HG03159 (cell line): ENCODE data around the gene MLF2.
"Not testable (repeated sequence)": the region's sequence is repeated elsewhere in the genome, so short reads cannot be mapped to it uniquely, and the experiment has no call there.

ENCODE experiments used
- ATAC-seq: cut with Tn5 transposase; IDR thresholded peaks from one replicate; pipeline ENCODE4 v1.9.1; 2021; ENCODE audit warnings: mild to moderate bottlenecking, moderate library complexity; ENCODE audit not compliant: unreplicated experiment

The MLF2 gene

DNA sequence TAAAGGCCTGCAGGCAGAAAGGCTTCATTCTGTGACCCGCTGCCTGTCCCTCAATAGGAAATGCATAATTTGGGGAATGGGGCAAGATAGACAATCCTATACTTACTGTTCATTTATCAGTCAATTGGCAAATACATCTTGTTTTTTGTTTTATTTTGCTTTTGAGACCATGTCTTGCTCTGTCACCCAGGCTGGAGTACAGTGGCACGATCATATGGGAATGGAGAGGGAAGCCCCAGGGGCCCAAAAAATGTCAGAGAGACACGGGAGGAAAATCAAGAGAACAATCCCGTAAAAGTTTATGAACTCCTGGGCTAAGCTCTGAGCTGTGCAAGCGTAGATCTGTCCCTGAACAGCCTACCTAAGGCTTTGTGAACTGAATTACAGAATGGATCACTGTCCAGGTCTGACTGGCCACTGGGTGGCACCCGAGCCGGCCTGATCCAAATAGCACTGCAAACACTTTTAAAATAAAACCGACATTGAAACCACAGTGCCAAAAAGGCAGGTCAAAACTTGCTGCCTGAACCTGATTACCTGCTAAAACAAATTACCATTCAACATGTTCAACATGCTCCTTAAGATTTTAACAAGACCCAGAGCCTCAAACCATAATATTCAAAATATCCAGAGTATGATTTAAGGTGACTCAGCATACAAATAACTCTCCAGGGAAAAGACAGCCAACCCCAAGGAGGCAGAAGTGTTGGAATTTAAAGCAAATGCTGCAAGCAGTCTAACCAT, 17.3 kb downstream of the MLF2 start:
- no peak for ATAC-seq

DNA sequence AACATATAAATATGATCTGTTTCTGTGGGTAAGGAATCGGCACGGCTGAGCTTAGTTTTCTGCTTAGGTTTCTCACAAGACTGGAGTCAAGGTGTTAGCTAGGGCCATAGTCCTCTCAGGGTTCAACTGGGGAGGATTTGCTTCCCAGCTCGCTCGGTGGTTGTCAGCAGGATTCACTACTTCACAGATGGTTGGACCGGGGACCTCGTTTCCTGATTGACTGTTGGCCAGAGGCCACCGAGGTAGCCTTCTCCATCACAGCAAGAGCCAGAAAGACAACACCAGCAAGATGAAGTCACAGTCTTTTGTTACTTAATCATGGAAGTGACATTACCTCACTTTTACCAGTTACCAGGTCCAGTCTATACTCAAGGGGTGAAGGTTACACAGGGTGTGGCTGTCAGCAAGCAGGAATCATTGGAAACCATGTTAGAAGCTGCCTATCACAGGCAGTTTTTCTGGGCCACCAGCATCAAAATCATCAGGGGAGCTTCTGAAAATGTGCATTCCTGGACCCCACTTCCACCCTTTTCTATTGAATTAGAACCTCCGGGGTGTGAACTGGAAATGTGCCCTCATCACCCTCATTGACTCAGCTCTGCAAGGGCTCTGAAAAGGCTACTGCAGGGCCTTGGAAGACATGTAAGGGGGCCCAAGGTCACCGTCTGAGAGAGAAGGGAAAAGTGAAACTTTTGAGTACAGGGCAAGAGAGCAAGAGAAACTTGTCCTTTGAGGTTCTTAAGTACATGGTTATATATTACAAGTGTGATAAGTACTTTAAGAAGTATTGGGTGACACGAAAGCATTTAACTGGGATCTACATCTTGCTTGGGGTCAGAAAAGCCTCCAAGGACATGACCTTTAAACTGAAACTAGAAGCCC, 18.2 kb downstream of the MLF2 start:
- ATAC-seq = no peak

DNA sequence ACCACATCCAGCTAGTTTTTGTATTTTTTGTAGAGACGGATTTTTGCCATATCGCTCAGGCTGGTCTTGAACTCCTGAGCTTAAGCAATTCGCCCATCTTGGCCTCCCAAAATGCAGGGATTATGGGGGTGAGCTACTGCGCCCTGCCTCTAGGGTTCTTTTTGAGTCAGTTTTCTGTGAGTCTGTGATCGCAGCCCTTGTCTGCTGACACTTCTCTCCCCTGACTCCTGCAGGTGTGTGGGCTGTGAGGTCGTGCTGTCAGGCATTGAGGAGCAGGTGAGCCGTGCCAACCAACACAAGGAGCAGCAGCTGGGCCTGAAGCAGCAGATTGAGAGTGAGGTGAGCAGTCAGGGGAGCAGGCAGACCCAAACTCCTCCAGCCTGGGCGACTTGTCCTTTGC, 22.8 kb downstream of the MLF2 start:
- no peak for ATAC-seq

DNA sequence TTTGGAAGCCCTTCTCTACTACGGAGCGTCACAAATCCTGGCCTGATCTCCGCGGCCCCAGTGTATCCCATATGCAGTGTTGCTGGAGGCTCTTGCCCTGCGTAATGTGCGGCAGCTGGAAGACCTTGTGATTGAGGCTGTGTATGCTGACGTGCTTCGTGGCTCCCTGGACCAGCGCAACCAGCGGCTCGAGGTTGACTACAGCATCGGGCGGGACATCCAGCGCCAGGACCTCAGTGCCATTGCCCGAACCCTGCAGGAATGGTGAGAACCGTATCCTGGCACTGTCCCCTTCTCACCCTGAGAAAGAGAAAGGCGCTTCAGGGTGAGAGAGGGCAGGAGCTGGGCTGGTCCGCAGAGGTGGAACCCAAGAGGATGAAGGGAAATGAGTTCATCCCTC, 23.8 kb downstream of the MLF2 start:
- no peak for ATAC-seq

DNA sequence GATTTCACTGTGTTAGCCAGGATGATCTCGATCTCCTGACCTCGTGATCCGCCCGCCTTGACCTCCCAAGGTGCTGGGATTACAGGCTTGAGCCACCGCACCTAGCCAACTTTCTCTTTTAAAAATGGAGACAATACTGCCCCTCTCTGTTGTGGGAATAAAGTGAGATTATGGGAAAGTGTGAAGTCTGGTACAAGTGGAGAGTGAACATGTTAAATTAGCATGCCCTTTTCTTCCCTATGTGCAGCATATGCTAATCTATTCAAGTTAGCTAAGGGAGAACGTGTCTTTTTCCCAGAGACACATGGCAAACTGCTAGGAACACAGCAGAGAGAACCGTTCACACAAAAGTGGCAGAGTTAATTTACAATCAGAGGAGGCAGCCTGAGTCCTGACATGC, 27.6 kb downstream of the MLF2 start:
- ATAC-seq = no peak

DNA sequence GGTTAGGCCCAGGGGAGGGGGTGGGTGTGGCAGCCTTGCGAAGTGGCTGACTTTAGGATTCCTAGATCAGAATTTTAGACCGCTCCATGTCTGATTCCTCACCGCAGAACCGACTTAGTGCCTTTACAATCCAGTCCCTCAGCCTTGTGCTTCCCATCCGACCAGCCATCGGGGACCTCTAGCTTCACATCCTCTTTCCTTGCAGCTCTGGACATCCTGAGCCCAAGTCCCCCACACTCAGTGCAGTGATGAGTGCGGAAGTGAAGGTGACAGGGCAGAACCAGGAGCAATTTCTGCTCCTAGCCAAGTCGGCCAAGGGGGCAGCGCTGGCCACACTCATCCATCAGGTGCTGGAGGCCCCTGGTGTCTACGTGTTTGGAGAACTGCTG, 28.5 kb downstream of the MLF2 start:
- peak; percentile 30 for ATAC-seq

DNA sequence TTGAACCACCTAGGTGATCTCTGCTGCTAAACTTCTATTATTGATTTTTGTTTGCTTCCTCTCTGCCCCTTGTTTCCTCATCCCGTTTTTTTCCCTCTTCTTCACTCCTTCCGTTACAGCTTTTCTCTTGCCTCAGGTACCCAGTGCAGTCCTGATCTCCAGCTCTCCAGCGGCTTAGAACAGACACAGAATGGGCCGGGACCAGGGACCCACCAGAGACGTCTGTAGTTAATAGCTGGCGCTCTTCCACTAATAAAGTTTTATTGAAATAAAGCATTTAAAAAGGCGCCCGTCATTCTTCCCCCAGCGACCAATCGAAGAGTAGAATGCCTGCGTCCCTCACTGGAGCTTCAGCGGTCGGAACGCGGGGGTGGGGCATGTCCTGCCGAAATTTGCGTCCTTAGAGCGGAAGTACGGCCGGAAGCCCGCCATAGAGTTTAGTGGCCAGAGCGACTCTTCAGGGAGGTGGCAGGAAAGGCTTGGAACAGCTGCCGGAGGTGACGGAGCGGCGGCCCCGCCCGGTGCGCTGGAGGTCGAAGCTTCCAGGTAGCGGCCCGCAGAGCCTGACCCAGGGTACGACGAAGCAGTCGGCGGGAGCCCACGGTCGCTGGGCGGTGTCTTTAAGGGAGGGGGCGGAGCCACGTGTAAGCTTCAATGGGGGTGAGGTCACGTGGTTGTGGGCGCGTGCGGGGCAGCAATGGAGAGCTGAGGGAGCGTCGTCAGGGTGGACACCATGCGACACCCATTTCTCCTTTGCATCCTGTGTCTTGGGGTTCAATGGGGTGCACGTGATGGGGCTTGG, 29.1 kb downstream of the MLF2 start, which contains the start of gene COPS7A:
Gene COPS7A (plus strand): TSS at position 440 of the 802 bp plus-strand sequence. CDS start 611 bp downstream, outside the sequence.
- ATAC-seq = peak; percentile 93

DNA sequence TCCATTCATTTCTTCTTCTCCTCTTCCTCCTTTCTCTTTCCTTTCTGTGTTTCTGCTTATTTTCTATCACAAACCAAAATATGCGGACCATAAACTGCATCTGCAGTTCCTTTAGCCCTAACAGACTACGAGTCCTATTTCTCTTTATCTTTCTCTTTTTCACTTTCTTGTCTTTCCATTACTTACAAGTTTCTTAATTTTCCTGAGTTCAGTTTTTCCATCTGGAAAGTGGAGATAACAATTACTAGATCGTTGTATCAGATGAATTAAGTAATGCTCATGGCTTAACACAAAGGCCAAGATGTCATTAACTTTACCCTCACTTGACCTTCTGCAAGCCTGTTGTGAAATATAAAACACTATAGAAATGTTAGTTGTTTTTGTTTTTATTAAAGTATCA, 30.1 kb downstream of the MLF2 start:
- no peak for ATAC-seq

DNA sequence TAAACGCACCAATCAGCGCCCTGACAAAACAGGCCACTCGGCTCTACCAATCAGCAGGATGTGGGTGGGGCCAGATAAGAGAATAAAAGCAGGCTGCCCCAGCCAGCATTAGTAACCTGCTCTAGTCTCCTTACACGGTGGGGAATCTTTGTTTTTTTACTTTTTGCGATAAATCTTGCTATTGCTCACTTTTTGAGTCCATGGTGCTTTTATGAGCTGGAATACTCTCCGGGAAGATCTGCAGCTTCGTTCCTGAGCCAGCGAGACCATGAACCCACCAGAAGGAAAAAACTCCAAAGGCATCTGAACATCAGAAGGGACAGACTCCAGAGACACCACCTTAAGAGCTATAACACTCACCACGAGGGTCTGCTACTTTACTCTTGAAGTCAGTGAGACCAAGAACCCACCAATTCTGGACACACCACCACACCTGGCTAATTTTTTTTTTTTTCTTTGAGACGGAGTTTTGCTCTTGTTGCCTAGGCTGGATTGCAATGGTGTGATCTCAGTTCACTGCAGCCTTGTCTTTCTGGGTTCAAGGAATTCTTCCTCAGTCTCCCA, 36.0 kb downstream of the MLF2 start:
- no peak for ATAC-seq

DNA sequence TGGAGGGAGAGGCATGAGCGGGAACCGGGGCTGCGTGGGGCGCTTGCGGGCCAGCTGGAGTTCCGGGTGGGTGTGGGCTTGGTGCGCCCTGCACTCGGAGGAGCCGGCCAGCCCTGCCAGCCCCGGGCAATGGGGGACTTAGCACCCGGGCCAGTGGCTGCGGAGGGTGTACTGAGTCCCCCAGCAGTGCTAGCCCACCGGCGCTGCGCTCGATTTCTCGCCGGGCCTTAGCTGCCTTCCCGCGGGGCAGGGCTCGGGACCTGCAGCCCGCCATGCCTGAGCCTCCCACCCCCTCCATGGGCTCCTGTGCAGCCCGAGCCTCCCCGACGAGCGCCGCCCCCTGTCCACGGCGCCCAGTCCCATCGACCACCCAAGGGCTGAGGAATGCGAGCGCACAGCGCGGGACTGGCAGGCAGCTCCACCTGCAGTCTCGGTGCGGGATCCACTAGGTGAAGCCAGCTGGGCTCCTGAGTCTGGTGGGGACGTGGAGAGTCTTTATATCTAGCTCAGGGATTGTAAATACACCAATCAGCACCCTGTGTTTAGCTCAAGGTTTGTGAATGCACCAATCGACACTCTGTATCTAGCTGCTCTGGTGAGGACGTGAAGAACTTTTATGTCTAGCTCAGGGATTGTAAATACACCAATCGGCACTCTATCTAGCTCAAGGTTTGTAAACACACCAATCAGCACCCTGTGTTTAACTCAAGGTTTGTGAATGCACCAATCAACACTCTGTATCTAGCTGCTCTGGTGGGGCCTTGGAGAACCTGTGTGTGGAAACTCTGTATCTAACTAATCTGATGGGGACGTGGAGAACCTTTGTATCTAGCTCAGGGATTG, 36.7 kb downstream of the MLF2 start:
- not testable (repeated sequence) for ATAC-seq

DNA sequence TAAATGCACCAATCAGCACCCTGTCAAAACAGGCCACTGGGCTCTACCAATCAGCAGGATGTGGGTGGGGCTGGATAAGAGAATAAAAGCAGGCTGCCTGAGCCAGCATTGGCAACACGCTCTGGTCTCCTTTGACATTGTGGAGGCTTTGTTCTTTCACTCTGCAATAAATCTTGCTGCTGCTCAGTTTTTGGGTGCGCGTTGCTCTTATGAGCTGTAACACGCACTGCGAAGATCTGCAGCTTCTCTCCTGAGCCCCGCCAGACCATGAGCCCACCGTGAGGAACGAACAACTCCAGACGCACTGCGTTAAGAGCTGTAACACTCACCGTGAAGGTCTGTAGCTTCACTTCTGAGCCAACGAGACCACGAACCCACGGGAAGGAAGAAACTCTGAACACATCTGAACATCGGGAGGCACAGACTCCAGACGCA, 44.0 kb downstream of the MLF2 start:
- no peak for ATAC-seq

DNA sequence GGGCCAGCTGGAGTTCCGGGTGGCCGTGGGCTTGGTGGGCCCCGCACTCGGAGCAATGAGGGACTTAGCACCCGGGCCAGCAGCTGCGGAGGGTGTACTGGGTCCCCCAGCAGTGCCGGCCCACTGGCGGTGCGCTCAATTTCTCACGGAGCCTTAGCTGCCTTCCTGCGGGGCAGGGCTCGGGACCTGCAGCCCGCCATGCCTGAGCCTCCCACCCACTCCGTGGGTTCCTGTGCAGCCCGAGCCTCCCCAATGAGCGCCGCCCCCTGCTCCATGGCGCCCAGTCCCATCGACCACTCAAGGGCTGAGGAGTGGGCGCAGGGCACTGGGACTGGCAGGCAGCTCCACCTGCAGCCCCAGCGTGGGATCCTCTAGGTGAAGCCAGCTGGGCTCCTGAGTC, 44.6 kb downstream of the MLF2 start:
- not testable (repeated sequence) for ATAC-seq

DNA sequence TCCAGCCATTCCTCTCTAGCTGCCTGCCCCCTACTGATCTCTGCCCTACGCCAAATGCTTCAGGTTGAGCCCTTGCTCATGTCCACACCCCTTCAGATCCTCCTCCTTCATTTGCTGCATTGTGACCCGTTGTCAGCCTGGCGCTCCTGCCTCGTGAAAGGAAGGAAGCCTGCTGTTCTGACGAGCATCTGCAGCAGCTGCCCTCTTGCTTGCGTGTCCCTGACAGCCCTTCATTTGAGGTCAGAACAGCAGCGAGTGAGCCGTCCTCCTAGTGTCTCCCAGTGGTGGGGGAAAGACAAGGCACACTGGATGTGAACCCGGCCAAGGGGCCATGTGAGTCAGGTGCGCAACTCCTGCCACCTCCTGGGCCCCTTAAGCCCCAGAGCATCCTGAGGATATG, 49.3 kb downstream of the MLF2 start:
- ATAC-seq = no peak

DNA sequence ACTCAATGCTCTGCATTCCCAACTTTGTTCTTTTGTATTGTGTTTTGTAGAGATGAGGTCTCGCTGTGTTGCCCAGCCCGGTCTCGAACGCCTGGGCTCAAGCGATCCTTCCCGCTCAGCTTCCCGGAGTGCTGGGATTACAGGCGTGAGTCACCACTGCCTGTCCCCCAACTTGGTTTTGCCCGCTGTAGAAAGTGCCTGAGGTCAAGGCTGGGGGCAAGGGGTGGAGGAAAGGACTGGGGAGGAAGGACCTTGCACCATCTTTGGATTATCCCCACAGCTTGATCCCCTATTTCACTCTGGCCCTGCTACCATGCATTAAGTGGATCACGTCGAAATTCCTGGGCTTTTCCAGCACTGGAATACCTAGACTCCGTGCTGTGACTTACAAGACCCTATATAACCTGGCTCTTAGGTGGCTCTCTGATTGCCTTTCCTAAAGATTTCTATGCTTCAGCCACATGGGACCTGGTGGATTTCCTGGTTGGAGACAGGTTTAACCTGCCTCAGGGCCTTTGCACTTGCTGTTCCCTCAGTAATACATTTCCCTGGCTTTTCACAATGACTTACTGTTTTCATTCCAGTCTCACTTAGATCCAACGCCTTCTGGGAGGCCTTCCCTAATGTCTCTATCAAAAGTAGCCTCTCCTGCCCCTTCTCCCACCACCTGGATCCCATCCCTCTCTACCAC, 51.7 kb downstream of the MLF2 start:
- ATAC-seq = no peak

DNA sequence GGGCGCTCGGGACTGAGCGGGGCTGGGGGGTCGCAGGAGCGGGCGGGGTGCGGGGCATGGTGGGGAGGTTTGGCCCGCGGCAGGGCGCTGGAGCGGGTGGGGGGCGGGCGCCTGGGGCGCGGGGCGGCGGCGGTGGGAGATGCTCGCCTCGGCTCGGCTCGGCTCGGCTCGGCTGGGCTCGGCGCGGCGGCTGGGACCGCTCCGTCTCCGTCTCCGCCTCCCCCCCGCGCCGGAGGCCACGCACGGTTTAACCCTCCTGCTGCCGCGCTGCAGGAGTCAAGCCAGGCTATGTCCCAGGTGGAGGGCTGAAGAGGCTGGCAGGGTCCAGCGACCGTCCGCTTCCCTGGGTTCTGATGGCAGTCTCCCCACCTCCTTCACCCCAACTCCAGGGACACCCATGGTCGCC, 52.3 kb downstream of the MLF2 start, which contains the start of gene PIANP:
Gene PIANP (minus strand): TSS at position 170 of the 406 bp plus-strand sequence. CDS start 2,754 bp downstream, outside the sequence.
- ATAC-seq = no peak

DNA sequence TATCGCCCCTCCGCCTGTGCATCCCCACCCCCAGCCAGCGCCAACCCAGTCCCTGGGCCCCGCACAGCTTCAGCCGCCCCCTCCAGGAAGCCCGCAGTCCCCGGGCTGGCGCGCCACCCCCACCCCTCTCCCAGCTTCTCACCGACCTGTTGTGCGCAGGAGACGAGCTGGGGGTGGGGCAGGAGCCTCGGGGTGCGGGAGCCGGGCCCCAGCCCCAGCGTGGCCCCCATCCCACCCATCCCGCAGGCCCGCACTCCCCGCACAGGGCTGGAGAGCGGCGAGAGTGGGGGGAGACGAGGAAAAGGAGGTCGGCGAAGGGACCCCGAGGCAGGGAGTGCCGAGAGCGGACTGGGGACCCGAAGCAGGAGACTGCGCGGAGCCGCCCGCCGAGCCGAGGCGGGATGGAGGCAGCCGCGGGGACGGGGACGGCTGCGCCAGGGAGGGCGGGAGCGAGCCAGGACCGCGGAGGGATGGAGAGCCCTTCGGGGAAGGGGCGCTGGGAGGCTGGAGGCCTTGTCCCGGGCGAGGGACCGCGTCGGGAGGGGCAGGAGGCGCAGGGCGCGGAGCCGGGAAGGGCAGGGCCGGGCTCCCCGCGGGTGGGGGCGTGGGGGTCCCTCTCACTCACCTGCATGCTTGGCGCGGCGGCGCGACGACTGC, 52.8 kb downstream of the MLF2 start:
- ATAC-seq = no peak

DNA sequence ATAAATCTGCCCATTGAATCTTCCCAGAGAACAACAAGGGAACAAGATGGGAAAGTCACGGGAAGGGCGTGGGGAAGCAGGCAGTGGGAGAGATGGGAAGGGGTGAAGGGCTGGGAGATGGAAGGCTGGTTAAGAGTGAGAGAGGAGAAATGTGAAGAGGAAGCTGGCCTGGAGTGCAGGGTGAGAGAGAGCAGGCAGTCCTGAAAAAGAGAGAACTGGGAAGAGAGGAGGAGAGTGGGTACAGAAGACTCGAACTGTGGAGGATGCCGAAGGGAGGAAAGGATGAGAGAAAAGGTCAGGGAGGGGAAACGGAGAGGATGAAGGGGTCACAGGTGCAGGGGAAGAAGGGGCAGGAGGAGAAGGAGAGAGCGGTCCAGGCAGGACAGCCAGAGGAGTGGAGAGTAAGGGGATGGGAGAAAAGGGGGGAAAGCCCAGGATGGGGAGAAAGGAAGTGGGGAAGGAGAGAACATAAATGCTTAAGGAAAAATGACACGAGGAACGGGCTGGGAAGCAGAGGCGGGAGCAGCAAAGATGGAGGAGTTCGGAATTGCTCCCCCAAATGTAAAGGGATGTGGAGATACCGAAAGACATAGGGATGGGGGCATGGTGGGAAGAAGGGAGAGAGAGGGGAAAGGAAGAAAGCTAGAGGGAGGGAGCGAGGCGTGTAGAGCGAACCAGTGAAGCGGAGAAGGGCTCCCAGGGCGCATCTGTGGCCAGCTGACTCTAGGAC, 53.5 kb downstream of the MLF2 start:
- no peak for ATAC-seq
